ENCODE data around the gene IQGAP1. TPM values are rescaled to one million over a fixed set of nuclear protein-coding genes. Genes with fewer than 3 reads are reported as not detected.

IQGAP1 gene
- total RNA-seq, 1 experiment from 2014 or later: 113 TPM

- ChIA-PET RAD21 (ENCODE audit: low non-redundant PET in 1 of 2, low total read pairs in 2 of 2, uncharacterized antibody in 2 of 2, unreplicated experiment in 2 of 2) (no interaction called here), CTCF (no interaction called here), POLR2A (interaction anchor here (1.2 kb wide), 1 partner anchor 21 kb away, joined by 3 read pairs; no protein-coding TSS in a partner anchor)
- TF ChIP-seq REST (IDR thresholded peaks at IDR 0.05; ENCODE audit: low read depth): no peak
- TF ChIP-seq ZBTB33 (IDR thresholded peaks at IDR 0.05; ENCODE audit: extremely low read depth, insufficient replicate concordance, low read length): no peak
- no peak for TF ChIP-seq JUND (IDR thresholded peaks at IDR 0.05)
- no peak for TF ChIP-seq EZH2phosphoT487 (IDR thresholded peaks at IDR 0.05; ENCODE audit: borderline replicate concordance)
- no peak for TF ChIP-seq ELF1 (IDR thresholded peaks at IDR 0.05; ENCODE audit: borderline replicate concordance, low read depth)
- TF ChIP-seq ATF3 (IDR thresholded peaks at IDR 0.05): no peak
- no peak for TF ChIP-seq RAD21 (IDR thresholded peaks at IDR 0.05; ENCODE audit: low read depth)
- TF ChIP-seq EZH2 (IDR thresholded peaks at IDR 0.05): no peak
- no peaks in the 10 kb centered on the region for H3K27me3 ChIP-seq (ENCODE audit: insufficient read depth, low read length)
- H3K9me3 ChIP-seq (ENCODE audit: control insufficient read depth in 1 of 2, insufficient read depth in 1 of 2, low read depth in 1 of 2, low read length in 2 of 2): peaks cover 0 to 4% of the 10 kb centered on the region in 2 experiments; a peak in 1 of 4 replicates
- H2AFZ ChIP-seq (ENCODE audit: low read depth, low read length, poor library complexity, severe bottlenecking): no peak overlapping the region
- H4K20me1 ChIP-seq (ENCODE audit: insufficient read depth): no peaks in the 10 kb centered on the region
- ATAC-seq: no peak
- intact Hi-C loops (cut with micrococcal nuclease): no loop called here
- H3K9me2 ChIP-seq (ENCODE audit: insufficient read depth): no peaks in the 10 kb centered on the region
- no peak overlapping the region for H3K4me3 ChIP-seq (replicated peaks in 1 of 2; ENCODE audit: low read depth in 1 of 2, low read length in 2 of 2)
- no peak overlapping the region for H3K9ac ChIP-seq (ENCODE audit: low read length)
- no peaks in the 10 kb centered on the region for H3K36me3 ChIP-seq (ENCODE audit: control insufficient read depth in 1 of 2, insufficient read depth in 2 of 2, low read length in 2 of 2)
- H3K4me2 ChIP-seq (ENCODE audit: low read length): no peak overlapping the region
- H3K4me1 ChIP-seq (ENCODE audit: control insufficient read depth in 1 of 2, insufficient read depth in 2 of 2, low read length in 2 of 2): no peaks in the 10 kb centered on the region
- no TSS peak for BruUV-seq (replicated peaks)
- H3K27ac ChIP-seq (ENCODE audit: low read depth, low read length): no peak overlapping the region
- no peak for DNase-seq (ENCODE audit: low read depth, low spot score)
- no peaks in the 10 kb centered on the region for H3K79me2 ChIP-seq (ENCODE audit: insufficient read depth, low read length)
Observed at GRCh38 chr15:90381515-90381914, 6.5 kb upstream of the IQGAP1 start.
